ENCODE data around the gene CRIM1. TPM values are rescaled to one million over a fixed set of nuclear protein-coding genes. Genes with fewer than 3 reads are reported as not detected.

The CRIM1 gene
- total RNA-seq, 1 donor from 2014 or later = 0.58 TPM

DNA sequence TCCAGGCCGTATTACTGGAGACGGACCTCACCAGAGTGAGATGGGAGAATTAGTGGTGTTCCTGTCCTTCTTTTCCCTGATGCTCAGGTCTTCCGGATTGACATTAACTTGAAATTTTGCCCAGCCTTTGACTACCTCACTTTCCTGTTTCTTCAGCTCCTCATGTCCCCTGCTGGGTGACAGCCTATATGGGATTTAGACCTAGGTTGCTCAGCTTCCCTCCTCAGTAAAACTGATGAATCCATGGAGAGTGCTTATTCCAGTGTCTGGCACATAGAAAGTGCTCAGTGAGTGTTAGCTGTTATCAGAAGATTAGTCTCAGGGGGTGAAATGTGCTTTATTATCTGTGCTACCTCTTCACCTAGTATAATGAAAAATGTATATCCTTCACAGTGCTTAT, 30.0 kb downstream of the CRIM1 start:
- ATAC-seq (ENCODE audit: low read depth) = no peak
- Mint-ChIP-seq H3K4me1 (peaks cover 2% of the 10 kb centered on the region), H3K36me3 (ENCODE audit: low read depth) (no peaks in the 10 kb centered on the region), H3K27ac (no peak overlapping the region), H3K9me3 (no peaks in the 10 kb centered on the region), H3K27me3 (peaks cover 2% of the 10 kb centered on the region), H3K4me3 (no peak overlapping the region)
- TF ChIP-seq, protein P1, sequence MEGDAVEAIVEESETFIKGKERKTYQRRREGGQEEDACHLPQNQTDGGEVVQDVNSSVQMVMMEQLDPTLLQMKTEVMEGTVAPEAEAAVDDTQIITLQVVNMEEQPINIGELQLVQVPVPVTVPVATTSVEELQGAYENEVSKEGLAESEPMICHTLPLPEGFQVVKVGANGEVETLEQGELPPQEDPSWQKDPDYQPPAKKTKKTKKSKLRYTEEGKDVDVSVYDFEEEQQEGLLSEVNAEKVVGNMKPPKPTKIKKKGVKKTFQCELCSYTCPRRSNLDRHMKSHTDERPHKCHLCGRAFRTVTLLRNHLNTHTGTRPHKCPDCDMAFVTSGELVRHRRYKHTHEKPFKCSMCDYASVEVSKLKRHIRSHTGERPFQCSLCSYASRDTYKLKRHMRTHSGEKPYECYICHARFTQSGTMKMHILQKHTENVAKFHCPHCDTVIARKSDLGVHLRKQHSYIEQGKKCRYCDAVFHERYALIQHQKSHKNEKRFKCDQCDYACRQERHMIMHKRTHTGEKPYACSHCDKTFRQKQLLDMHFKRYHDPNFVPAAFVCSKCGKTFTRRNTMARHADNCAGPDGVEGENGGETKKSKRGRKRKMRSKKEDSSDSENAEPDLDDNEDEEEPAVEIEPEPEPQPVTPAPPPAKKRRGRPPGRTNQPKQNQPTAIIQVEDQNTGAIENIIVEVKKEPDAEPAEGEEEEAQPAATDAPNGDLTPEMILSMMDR (IDR thresholded peaks at IDR 0.05) = no peak
- no peak for DNase-seq
- POLR2A ChIA-PET = no interaction called here
- intact Hi-C loops (cut with micrococcal nuclease) = no loop called here
- CTCF ChIA-PET = no interaction called here

DNA sequence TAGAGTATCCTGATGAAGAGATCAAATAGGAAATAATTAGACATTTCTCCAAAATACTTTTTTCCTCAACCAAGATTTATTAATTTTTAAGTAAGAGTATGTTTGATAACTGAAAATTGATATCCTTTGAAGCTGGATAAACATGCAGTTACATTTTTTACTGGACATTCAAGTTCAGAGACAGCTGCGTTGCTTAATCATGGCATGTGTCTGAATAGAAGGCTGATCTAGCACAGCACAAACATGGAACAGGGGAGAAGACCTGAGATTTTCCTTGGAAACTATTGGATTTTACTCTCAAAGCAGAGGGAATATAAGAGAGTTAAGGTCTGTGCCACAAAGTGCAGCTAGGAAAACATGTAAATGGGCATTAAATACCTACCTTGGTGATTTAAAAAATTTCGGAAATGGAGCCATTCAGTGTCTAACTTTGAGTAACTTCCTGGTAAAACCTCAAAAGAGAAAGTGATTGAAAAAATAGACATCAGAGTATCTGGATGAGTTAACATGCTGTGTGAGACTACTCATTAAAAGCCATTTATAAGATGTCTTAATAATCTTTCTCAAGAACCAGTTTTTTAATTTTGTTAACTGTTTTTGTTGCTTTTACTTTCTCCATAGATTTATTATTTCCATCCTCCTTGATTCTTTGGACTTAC, 31.8 kb downstream of the CRIM1 start:
- Mint-ChIP-seq H3K27ac (no peak overlapping the region), H3K36me3 (ENCODE audit: low read depth) (no peaks in the 10 kb centered on the region), H3K4me3 (no peak overlapping the region), H3K4me1 (peaks cover 2% of the 10 kb centered on the region), H3K9me3 (no peaks in the 10 kb centered on the region), H3K27me3 (peaks cover 2% of the 10 kb centered on the region)
- intact Hi-C loops (cut with micrococcal nuclease) = no loop called here
- DNase-seq = no peak
- TF ChIP-seq, protein P1 (IDR thresholded peaks at IDR 0.05) = no peak
- no peak for ATAC-seq (ENCODE audit: low read depth)
- POLR2A ChIA-PET = no interaction called here
- CTCF ChIA-PET = no interaction called here

DNA sequence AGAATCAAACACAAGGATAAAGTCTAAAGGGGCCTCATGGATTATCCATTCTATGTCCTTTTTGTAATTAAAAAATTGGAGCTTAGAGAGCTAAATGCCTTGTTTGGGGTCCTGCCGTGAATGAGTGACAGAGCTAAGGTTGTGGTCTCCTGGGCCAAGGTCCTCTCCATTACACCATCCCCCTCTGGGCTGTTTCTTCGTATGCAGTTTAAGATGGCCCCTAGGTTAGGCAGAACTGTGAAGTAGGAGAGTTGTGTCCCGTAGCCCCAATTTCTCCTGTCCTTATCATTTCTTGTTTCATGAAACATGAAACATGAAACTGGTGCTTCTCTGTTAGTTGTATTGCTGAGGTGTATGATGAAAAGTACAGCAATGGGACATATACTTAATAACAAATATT, 32.9 kb downstream of the CRIM1 start:
- no peaks in the 10 kb centered on the region for H3K36me3 Mint-ChIP-seq (ENCODE audit: low read depth)
- H3K4me3 Mint-ChIP-seq = no peak overlapping the region
- CTCF ChIA-PET = no interaction called here
- ATAC-seq (ENCODE audit: low read depth) (no peak), DNase-seq (no peak)
- H3K4me1 Mint-ChIP-seq = peaks cover 2% of the 10 kb centered on the region
- POLR2A ChIA-PET = no interaction called here
- TF ChIP-seq, protein P1 (IDR thresholded peaks at IDR 0.05) = no peak
- H3K9me3 Mint-ChIP-seq = no peaks in the 10 kb centered on the region
- intact Hi-C loops (cut with micrococcal nuclease) = no loop called here
- peaks cover 2% of the 10 kb centered on the region for H3K27me3 Mint-ChIP-seq
- no peak overlapping the region for H3K27ac Mint-ChIP-seq

DNA sequence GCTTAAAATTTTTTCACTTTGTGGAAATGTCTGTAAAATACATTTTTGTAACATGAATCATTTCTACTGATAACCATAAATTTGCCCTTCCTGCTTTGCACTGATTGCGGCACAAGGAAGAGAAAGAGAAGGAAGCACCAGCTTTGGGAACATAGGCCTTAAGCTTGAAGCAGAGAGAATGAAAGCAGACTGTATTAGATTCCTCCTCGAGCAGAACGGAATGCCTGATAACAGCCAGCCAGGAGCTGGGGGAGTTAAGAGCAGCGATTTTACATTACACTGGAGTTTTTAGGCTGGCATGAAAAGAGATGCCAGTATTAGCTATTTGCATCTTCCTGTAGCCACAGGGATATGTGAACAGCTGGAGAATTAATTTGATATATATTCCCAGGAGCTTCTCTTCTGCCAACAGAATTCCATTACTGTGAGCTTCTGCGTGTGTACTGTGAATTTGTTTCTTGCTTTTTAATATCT, 33.5 kb downstream of the CRIM1 start:
- ATAC-seq (ENCODE audit: low read depth) = no peak
- DNase-seq = no peak
- ChIA-PET POLR2A (no interaction called here), CTCF (no interaction called here)
- TF ChIP-seq, protein P1 (IDR thresholded peaks at IDR 0.05) = no peak
- no peak overlapping the region for H3K4me3 Mint-ChIP-seq
- no peak overlapping the region for H3K27ac Mint-ChIP-seq
- peaks cover 2% of the 10 kb centered on the region for H3K4me1 Mint-ChIP-seq
- intact Hi-C loops (cut with micrococcal nuclease) = no loop called here
- no peaks in the 10 kb centered on the region for H3K9me3 Mint-ChIP-seq
- H3K27me3 Mint-ChIP-seq = peaks cover 2% of the 10 kb centered on the region
- no peaks in the 10 kb centered on the region for H3K36me3 Mint-ChIP-seq (ENCODE audit: low read depth)

DNA sequence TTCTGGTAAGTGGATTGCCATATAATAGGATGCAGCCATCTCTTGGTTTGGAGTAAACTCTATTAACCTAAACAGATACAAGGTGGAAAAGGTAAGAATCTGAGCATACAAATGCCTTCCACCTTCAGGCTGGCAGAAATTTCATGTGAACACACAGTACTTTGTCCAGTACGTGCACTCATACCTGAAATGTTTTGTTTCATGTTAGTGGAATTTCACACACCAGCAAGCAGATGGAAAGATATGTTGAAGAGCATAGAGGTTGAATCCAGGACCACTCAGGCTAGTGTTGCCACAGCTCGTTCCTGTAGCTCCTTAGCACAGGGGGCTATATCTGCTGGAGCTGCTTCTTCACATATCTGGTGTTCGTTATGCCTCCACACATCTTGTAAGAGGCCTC, 34.0 kb downstream of the CRIM1 start:
- ChIA-PET CTCF (no interaction called here), POLR2A (no interaction called here)
- H3K9me3 Mint-ChIP-seq = no peaks in the 10 kb centered on the region
- no peaks in the 10 kb centered on the region for H3K36me3 Mint-ChIP-seq (ENCODE audit: low read depth)
- no peak for ATAC-seq (ENCODE audit: low read depth)
- H3K4me1 Mint-ChIP-seq = peaks cover 2% of the 10 kb centered on the region
- H3K27ac Mint-ChIP-seq = no peak overlapping the region
- H3K27me3 Mint-ChIP-seq = peaks cover 2% of the 10 kb centered on the region
- intact Hi-C loops (cut with micrococcal nuclease) = no loop called here
- no peak for DNase-seq
- TF ChIP-seq, protein P1 (IDR thresholded peaks at IDR 0.05) = no peak
- H3K4me3 Mint-ChIP-seq = no peak overlapping the region
